Activated T-cell treated with anti-CD3 and anti-CD28 coated beads for 48 hours (primary cell): ENCODE results near the gene CAPNS1.

Experiments
- DNase-seq: peaks from one replicate; pipeline ENCODE4 v3.0.0-alpha.2; 2020; ENCODE audit warnings: low read depth

The CAPNS1 gene

GRCh38 chr19:36139473-36140303 is at the start of gene CAPNS1:
Gene CAPNS1, plus strand, starts transcription at chr19:36140066. Its CDS starts 946 bp downstream, at chr19:36141012.
- peak; percentile 95 for DNase-seq

- no peak for DNase-seq
These were observed 48.8 kb upstream of the CAPNS1 start for GRCh38 chr19:36090910-36091695.

GRCh38 chr19:36092566-36092965 is 47.3 kb upstream of the CAPNS1 start:
- no peak for DNase-seq

GRCh38 chr19:36093146-36093662 is 46.7 kb upstream of the CAPNS1 start:
- DNase-seq, result peak; percentile 10

GRCh38 chr19:36093687-36094086 is 46.2 kb upstream of the CAPNS1 start:
- DNase-seq, result no peak

GRCh38 chr19:36097036-36097435 is 42.8 kb upstream of the CAPNS1 start:
- no peak for DNase-seq

- no peak for DNase-seq
These were observed 40.6 kb upstream of the CAPNS1 start for GRCh38 chr19:36099166-36099785.

- DNase-seq, result no peak
These were observed 39.4 kb upstream of the CAPNS1 start for GRCh38 chr19:36100476-36100875.

GRCh38 chr19:36101550-36102327 is 38.1 kb upstream of the CAPNS1 start:
- DNase-seq, result no peak

GRCh38 chr19:36103040-36103626 is 36.7 kb upstream of the CAPNS1 start:
- no peak for DNase-seq

- no peak for DNase-seq
These were observed 35.9 kb upstream of the CAPNS1 start for GRCh38 chr19:36103842-36104552.

GRCh38 chr19:36106441-36106840 is 33.4 kb upstream of the CAPNS1 start:
- DNase-seq, result no peak

GRCh38 chr19:36106991-36107390 is 32.9 kb upstream of the CAPNS1 start:
- no peak for DNase-seq

- DNase-seq, result no peak
These were observed 31.2 kb upstream of the CAPNS1 start for GRCh38 chr19:36108684-36109083.

GRCh38 chr19:36110487-36111199 is 29.2 kb upstream of the CAPNS1 start, which contains the start of gene OVOL3:
Gene OVOL3, plus strand, starts transcription at chr19:36111143. Its CDS starts 60 bp downstream, at chr19:36111203.
- DNase-seq, result no peak

GRCh38 chr19:36111200-36111539 is 28.7 kb upstream of the CAPNS1 start:
- no peak for DNase-seq

- DNase-seq, result no peak
These were observed 27.2 kb upstream of the CAPNS1 start for GRCh38 chr19:36112678-36113077.

- no peak for DNase-seq
These were observed 26.4 kb upstream of the CAPNS1 start for GRCh38 chr19:36113425-36113824.

GRCh38 chr19:36113894-36114720 is 25.8 kb upstream of the CAPNS1 start:
- no peak for DNase-seq
